CD4-positive, CD25-positive, alpha-beta regulatory T cell (primary cell): ENCODE measurements around the gene ZNF385A. TPM values are rescaled to one million over a fixed set of nuclear protein-coding genes. Genes with fewer than 3 reads are reported as not detected.

ENCODE experiments used
- ATAC-seq, 2 donors: fragments of 150-1000 bp; cut with Tn5 transposase; one replicate each; pipeline ENCODE4 v1.10.0; 2021; ENCODE audit warnings: low read depth in 2 of 2, moderate number of reproducible peaks in 2 of 2, moderate library complexity in 1 of 2
- DNase-seq, 3 donors: peaks; one replicate each; pipeline versions ENCODE4 v3.0.0 to v3.0.0-alpha.2; 2012 to 2022; ENCODE audit warnings: mixed read lengths in 1 of 3
- H3K27ac ChIP-seq: one replicate; pipeline ENCODE4 v1.7.0; 2013; ENCODE audit warnings: mild to moderate bottlenecking, low read length; ENCODE audit not compliant: insufficient read depth, poor library complexity, severe bottlenecking
- H3K27me3 ChIP-seq: one replicate; pipeline ENCODE4 v1.7.0; 2013; ENCODE audit warnings: low read length; ENCODE audit not compliant: control insufficient read depth, insufficient read depth
- H3K36me3 ChIP-seq: one replicate; pipeline ENCODE4 v1.7.0; 2013; ENCODE audit warnings: mild to moderate bottlenecking, low read length, moderate library complexity; ENCODE audit not compliant: control insufficient read depth, insufficient read depth
- H3K4me1 ChIP-seq: 2 replicates; pipeline ENCODE4 v1.7.0; 2013; ENCODE audit warnings: mild to moderate bottlenecking, low read length; ENCODE audit not compliant: insufficient read depth, control insufficient read depth, poor library complexity, severe bottlenecking
- H3K4me3 ChIP-seq: one replicate; pipeline ENCODE4 v1.7.0; 2013; ENCODE audit warnings: low read depth, mild to moderate bottlenecking, low read length, moderate library complexity
- H3K9me3 ChIP-seq, 2 experiments: 1 replicate in 1 of 2; 2 replicates in 1 of 2; pipeline ENCODE4 v1.7.0; 2013; ENCODE audit warnings: low read length in 2 of 2, mild to moderate bottlenecking in 1 of 2, moderate library complexity in 1 of 2; ENCODE audit not compliant: control insufficient read depth in 2 of 2
- H3K27ac Mint-ChIP-seq, 3 donors: one replicate each; pipeline ENCODE4 v1.8.0; 2020 to 2022; ENCODE audit warnings: mild to moderate bottlenecking in 3 of 3, mixed read lengths in 3 of 3, moderate library complexity in 2 of 3
- H3K27me3 Mint-ChIP-seq: one replicate; pipeline ENCODE4 v1.8.0; 2022; ENCODE audit warnings: mild to moderate bottlenecking, mixed read lengths
- H3K36me3 Mint-ChIP-seq: one replicate; pipeline ENCODE4 v1.8.0; 2020; ENCODE audit warnings: mixed read lengths
- H3K4me1 Mint-ChIP-seq, 4 donors: one replicate each; pipeline ENCODE4 v1.8.0; 2020 to 2022; ENCODE audit warnings: mixed read lengths in 4 of 4, mild to moderate bottlenecking in 1 of 4
- H3K4me3 Mint-ChIP-seq, 4 donors: one replicate each; pipeline ENCODE4 v1.8.0; 2020 to 2022; ENCODE audit warnings: mild to moderate bottlenecking in 4 of 4, mixed read lengths in 4 of 4, moderate library complexity in 3 of 4
- H3K9me3 Mint-ChIP-seq, 7 donors: one replicate each; pipeline ENCODE4 v1.8.0; 2020 to 2022; ENCODE audit warnings: mixed read lengths in 7 of 7, mild to moderate bottlenecking in 3 of 7, moderate library complexity in 2 of 7
- polyA plus RNA-seq, 4 donors: library from polyadenylated mRNA; unstranded; fragments of 300-500 nt; fragmentation: Illumina TruSeq; gene quantifications; one replicate each; pipeline ENCODE4 v1.2.3, GENCODE V29; 2021
- total RNA-seq: library from RNA; stranded (reverse); gene quantifications from one replicate; pipeline ENCODE4 v1.2.3, GENCODE V29; 2022

ZNF385A gene
- total and polyA plus RNA-seq, 5 donors from 2014 or later: 0.14 to 0.86 (median 0.17) TPM; not detected in 2

DNA sequence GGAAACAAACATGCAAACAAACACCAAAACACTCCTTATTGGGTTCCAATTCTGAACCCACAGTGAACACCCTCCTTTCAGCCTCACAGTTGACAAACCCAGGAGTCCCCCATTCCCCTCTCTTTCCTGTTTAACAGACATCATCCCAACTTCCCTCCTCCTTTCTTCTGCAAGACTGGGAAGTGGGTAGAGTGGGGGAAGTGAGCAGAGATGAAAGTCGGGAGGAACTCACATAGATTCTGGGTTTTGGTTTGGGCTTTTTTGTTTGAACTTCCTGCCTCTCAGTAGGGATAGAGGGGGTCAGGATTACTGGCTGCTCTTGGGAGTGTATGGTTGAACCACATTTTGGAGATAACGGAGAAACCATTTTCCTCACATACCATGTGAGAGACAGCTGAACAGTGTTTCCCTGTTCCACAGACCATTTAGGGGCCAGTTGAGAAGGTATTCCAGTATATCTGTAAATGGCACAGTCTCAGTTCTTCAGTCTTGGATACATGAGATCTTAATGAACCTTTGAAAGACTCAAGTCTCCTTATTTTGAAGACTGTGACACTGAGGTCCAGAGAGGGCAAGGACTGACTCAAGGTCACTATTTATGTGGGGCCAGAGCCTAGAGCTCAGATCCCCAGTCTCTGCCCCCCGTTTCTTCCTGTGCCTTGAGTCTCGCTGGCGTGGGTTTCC, 16.4 kb downstream of the ZNF385A start:
- H3K27ac ChIP-seq: no peak overlapping the region
- no peaks in the 10 kb centered on the region for H3K36me3 ChIP-seq
- Mint-ChIP-seq H3K27me3 (peaks cover 5% of the 10 kb centered on the region), H3K4me1 (peaks cover 6 to 38% (median 20%) of the 10 kb centered on the region in 4 donors), H3K36me3 (no peaks in the 10 kb centered on the region), H3K9me3 (no peaks in the 10 kb centered on the region), H3K4me3 (peak overlapping the region in 3 of 4 donors; percentile 31 to 73 (median 61)), H3K27ac (peak overlapping the region; percentile 26 to 76 (median 65))
- peaks cover 22% of the 10 kb centered on the region for H3K4me1 ChIP-seq
- H3K27me3 ChIP-seq: peaks cover 6% of the 10 kb centered on the region
- ATAC-seq: peak in 1 of 2 donors; percentile 14
- DNase-seq: no peak
- peak overlapping the region; percentile 67 for H3K4me3 ChIP-seq
- H3K9me3 ChIP-seq: no peaks in the 10 kb centered on the region

DNA sequence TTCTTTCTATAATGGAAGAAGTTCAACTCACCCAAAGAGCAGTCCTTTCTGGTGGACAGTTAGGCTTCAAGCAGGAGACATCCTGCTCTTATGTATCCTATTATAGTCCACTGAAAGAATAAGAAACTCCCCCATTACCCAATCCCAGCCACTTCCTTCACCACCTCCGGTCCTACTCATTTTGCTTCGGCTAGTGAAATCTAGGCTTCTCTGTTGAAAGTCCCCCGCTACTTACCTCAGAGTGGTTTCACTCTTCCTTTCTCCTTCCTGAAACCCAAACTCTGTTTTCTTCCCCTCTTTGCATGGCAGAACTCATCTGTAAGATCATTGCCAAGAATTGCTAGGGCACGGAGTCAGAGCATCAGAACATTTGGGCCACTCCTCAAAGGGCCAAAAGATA, 20.1 kb downstream of the ZNF385A start, which contains the start of gene GPR84:
Gene GPR84, minus strand, starts transcription at position 74 of the 400 bp plus-strand sequence. CDS start 635 bp downstream, outside the sequence.
- Histone ChIP-seq H3K9me3 (no peaks in the 10 kb centered on the region), H3K4me3 (no peak within 1 kb of the TSS), H3K4me1 (peaks cover 28% of the 10 kb centered on the region), H3K27ac (no peak within 1 kb of the TSS), H3K36me3 (no peaks in the 10 kb centered on the region), H3K27me3 (peaks cover 6% of the 10 kb centered on the region)
- peak within 1 kb of the TSS in 1 of 4 donors; percentile 33 for H3K4me3 Mint-ChIP-seq
- no peaks in the 10 kb centered on the region for H3K36me3 Mint-ChIP-seq
- ATAC-seq: no peak
- peak in 1 of 3 donors; percentile 52 for DNase-seq
- no peaks in the 10 kb centered on the region for H3K9me3 Mint-ChIP-seq
- peaks cover 5% of the 10 kb centered on the region for H3K27me3 Mint-ChIP-seq
- H3K27ac Mint-ChIP-seq: peak within 1 kb of the TSS in 1 of 3 donors; percentile 72
- peaks cover 6 to 37% (median 19%) of the 10 kb centered on the region in 4 donors for H3K4me1 Mint-ChIP-seq

DNA sequence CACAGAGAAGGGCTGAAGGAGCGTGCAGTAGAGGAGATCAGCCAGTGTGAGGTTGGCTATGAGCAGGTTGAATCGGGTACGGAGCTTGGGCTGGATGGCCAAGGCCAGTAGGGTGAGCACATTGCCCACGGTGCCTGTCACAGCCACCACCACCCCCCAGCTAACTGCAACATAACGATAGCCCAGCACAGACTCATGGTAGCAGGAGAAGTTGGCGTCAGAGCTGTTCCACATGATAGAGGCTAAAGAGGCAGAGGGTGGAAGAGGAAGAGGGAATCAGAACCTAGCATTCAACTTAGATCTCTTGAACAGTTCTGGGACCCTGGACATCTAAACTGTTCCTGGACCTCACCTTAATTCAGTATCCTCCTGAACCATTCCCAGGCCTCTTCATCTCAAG, 20.9 kb downstream of the ZNF385A start:
- Mint-ChIP-seq H3K4me1 (peaks cover 6 to 29% (median 14%) of the 10 kb centered on the region in 4 donors), H3K27ac (no peak overlapping the region), H3K9me3 (no peaks in the 10 kb centered on the region), H3K27me3 (peaks cover 5% of the 10 kb centered on the region), H3K36me3 (no peaks in the 10 kb centered on the region), H3K4me3 (no peak overlapping the region)
- no peaks in the 10 kb centered on the region for H3K9me3 ChIP-seq
- DNase-seq (no peak), ATAC-seq (no peak)
- peaks cover 27% of the 10 kb centered on the region for H3K4me1 ChIP-seq
- no peak overlapping the region for H3K4me3 ChIP-seq
- H3K27ac ChIP-seq: no peak overlapping the region
- peaks cover 6% of the 10 kb centered on the region for H3K27me3 ChIP-seq
- no peaks in the 10 kb centered on the region for H3K36me3 ChIP-seq

- peaks cover 4% of the 10 kb centered on the region for H3K27me3 ChIP-seq
- H3K4me3 Mint-ChIP-seq: no peak overlapping the region
- no peak for DNase-seq
- no peaks in the 10 kb centered on the region for H3K36me3 Mint-ChIP-seq
- no peak overlapping the region for H3K4me3 ChIP-seq
- no peaks in the 10 kb centered on the region for H3K36me3 ChIP-seq
- peaks cover 5% of the 10 kb centered on the region for H3K27me3 Mint-ChIP-seq
- H3K27ac Mint-ChIP-seq: no peak overlapping the region
- H3K9me3 ChIP-seq: no peaks in the 10 kb centered on the region
- H3K9me3 Mint-ChIP-seq: no peaks in the 10 kb centered on the region
- no peak for ATAC-seq
- H3K27ac ChIP-seq: no peak overlapping the region
- H3K4me1 ChIP-seq: peaks cover 27% of the 10 kb centered on the region
- peaks cover 6 to 23% (median 11%) of the 10 kb centered on the region in 4 donors for H3K4me1 Mint-ChIP-seq
Observed at GRCh38 chr12:54363047-54363446, 21.5 kb downstream of the ZNF385A start.

- H3K4me1 ChIP-seq: peaks cover 31% of the 10 kb centered on the region
- Mint-ChIP-seq H3K27ac (peak overlapping the region in 2 of 3 donors; percentile 73 to 76), H3K27me3 (no peaks in the 10 kb centered on the region)
Observed at GRCh38 chr12:54360717-54361456, 23.6 kb downstream of the ZNF385A start.

DNA sequence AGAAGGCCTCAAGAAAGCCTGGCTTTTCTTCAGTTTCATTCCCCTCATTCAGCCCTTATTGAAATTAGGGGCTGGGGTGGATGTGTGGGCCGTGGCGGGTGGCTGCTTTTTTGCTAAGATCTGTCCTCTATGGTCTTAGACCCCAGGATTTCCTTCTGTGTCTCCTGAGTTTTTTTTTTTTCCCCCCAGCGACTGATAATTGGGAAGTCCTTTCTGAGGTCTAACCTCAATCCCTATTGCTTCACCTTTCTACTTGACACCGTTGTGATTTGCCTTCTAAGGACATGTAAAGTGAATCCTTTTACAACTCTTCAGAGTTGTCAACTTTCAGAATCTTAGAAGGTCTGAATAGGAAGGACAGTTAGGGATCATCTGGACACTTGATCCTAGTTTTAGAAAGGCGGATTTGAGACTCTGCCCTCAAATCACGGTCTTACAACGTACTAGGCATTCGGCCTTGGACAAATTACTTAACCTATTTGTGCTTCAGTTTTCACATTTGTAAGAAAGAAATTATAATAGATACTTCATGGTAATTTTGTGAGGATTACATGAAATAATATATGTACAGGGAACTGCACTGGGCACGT, 24.7 kb downstream of the ZNF385A start:
- H3K4me3 Mint-ChIP-seq: no peak overlapping the region
- ATAC-seq: no peak
- peak overlapping the region; percentile 88 for H3K4me3 ChIP-seq

More at GRCh38 chr12:54360717-54361456, 23.6 kb downstream of the ZNF385A start:
- H3K9me3 Mint-ChIP-seq: no peaks in the 10 kb centered on the region
- H3K9me3 ChIP-seq: no peaks in the 10 kb centered on the region
- H3K4me3 Mint-ChIP-seq: peak overlapping the region in 2 of 4 donors; percentile 76 to 80
- H3K4me1 Mint-ChIP-seq: peaks cover 6 to 24% (median 11%) of the 10 kb centered on the region in 4 donors
- H3K36me3 Mint-ChIP-seq: no peaks in the 10 kb centered on the region
- DNase-seq: peak in 2 of 3 donors; percentile 36 to 57
- ATAC-seq: no peak
- H3K27me3 ChIP-seq: no peaks in the 10 kb centered on the region
- H3K36me3 ChIP-seq: no peaks in the 10 kb centered on the region
- H3K4me3 ChIP-seq: no peak overlapping the region
- no peak overlapping the region for H3K27ac ChIP-seq

DNA sequence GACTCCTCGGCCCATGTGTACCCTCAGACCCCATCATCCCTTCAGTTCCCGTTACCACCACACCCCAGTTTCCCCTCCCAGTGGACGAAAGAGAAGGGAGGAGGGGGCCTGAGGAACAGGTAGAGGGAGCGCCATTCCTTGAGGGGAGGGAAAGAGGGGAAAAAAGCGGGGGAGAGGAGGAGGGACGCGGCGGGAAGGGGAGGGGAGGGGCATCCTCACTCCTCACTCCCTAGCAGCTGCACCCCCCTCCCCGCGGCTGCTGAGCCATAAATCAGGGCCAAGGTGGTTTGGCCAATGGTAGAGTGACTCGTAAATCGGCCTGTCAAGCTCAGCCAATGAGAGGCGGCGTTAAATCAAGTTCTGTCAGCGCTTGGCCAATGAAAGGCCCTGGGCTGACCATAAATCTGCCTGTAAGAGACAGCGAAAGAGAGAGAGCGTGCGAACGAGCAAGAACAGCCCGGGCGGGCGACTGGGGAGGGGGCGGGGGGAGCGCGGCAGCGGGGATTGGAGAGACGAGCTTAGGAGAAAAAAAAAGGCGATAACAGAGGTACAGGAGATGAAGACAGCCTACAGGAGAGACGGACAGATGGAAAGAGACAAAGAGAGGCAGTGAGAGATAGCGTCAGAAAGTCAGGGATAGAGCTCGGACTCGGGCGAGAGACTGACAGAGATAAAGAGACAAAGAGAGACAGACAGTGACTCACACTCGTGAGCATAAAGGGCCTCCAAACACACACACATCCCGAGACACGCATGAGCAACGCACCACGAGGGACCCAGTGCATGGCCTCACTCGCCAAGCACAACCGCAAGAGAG, 25.4 kb downstream of the ZNF385A start:
- H3K36me3 ChIP-seq: no peaks in the 10 kb centered on the region
- peak overlapping the region; percentile 84 for H3K27ac ChIP-seq
- peaks cover 5% of the 10 kb centered on the region for H3K36me3 Mint-ChIP-seq
- no peak overlapping the region for H3K4me3 Mint-ChIP-seq
- H3K4me1 Mint-ChIP-seq: peaks cover under 1 to 19% (median 6%) of the 10 kb centered on the region in 4 donors
- H3K4me1 ChIP-seq: peaks cover 26% of the 10 kb centered on the region
- no peaks in the 10 kb centered on the region for H3K27me3 ChIP-seq
- peak; percentile 94 to 99 (median 95) for DNase-seq
- H3K27me3 Mint-ChIP-seq: no peaks in the 10 kb centered on the region
- H3K4me3 ChIP-seq: peak overlapping the region; percentile 94
- H3K9me3 Mint-ChIP-seq: no peaks in the 10 kb centered on the region
- ATAC-seq: peak; percentile 98 to 99
- no peak overlapping the region for H3K27ac Mint-ChIP-seq
- no peaks in the 10 kb centered on the region for H3K9me3 ChIP-seq

More for the DNA sequence above, 24.7 kb downstream of the ZNF385A start:
- no peaks in the 10 kb centered on the region for H3K27me3 Mint-ChIP-seq
- peak overlapping the region in 1 of 3 donors; percentile 73 for H3K27ac Mint-ChIP-seq
- H3K27me3 ChIP-seq: no peaks in the 10 kb centered on the region
- H3K36me3 Mint-ChIP-seq: peaks cover 2% of the 10 kb centered on the region
- H3K4me1 ChIP-seq: peaks cover 31% of the 10 kb centered on the region
- no peaks in the 10 kb centered on the region for H3K9me3 Mint-ChIP-seq
- H3K27ac ChIP-seq: peak overlapping the region; percentile 84
- H3K9me3 ChIP-seq: no peaks in the 10 kb centered on the region
- H3K4me1 Mint-ChIP-seq: peaks cover 6 to 24% (median 11%) of the 10 kb centered on the region in 4 donors
- DNase-seq: no peak
- no peaks in the 10 kb centered on the region for H3K36me3 ChIP-seq
